KOPT-K1 (cell line): ENCODE data around the gene CC2D2B.
"Not testable (repeated sequence)": the region's sequence is repeated elsewhere in the genome, so short reads cannot be mapped to it uniquely, and the experiment has no call there.

ENCODE experiments used
- H3K27ac ChIP-seq: fragments of 200-600 bp; sonication (generic); 2 replicates; pipeline ENCODE4 v1.5.1; 2016; ENCODE audit warnings: antibody characterized with exemption, mild to moderate bottlenecking, low read depth, low read length; ENCODE audit not compliant: poor library complexity, severe bottlenecking
- H3K36me3 ChIP-seq: fragments of 200-600 bp; sonication (generic); 2 replicates; pipeline ENCODE4 v1.5.1; 2017; ENCODE audit warnings: antibody characterized with exemption, mild to moderate bottlenecking, low read length, moderate library complexity; ENCODE audit not compliant: insufficient read depth
- H3K9me3 ChIP-seq: fragments of 200-600 bp; sonication (generic); 2 replicates; pipeline ENCODE4 v1.5.1; 2017; ENCODE audit warnings: antibody characterized with exemption, low read length, mild to moderate bottlenecking; ENCODE audit not compliant: insufficient read depth, poor library complexity, severe bottlenecking

Gene CC2D2B

GRCh38 chr10:95877881-95878280 is 29.9 kb upstream of the CC2D2B start:
- Histone ChIP-seq H3K36me3 (peaks cover 19% of the 10 kb centered on the region; the same call in 1 of the 2 replicates), H3K27ac (no peak overlapping the region), H3K9me3 (peaks cover 20% of the 10 kb centered on the region)

GRCh38 chr10:95880704-95881103 is 27.1 kb upstream of the CC2D2B start:
- H3K36me3 ChIP-seq = peaks cover 2% of the 10 kb centered on the region; the same call in 1 of the 2 replicates
- H3K27ac ChIP-seq = no peak overlapping the region
- H3K9me3 ChIP-seq = peaks cover 2% of the 10 kb centered on the region

GRCh38 chr10:95881316-95881715 is 26.5 kb upstream of the CC2D2B start:
- Histone ChIP-seq H3K27ac (no peak overlapping the region), H3K36me3 (no peaks in the 10 kb centered on the region)

GRCh38 chr10:95889830-95890229 is 17.9 kb upstream of the CC2D2B start:
- Histone ChIP-seq H3K27ac (no peak overlapping the region), H3K9me3 (no peaks in the 10 kb centered on the region), H3K36me3 (no peaks in the 10 kb centered on the region)

More at GRCh38 chr10:95881316-95881715, 26.5 kb upstream of the CC2D2B start:
- no peaks in the 10 kb centered on the region for H3K9me3 ChIP-seq

DNA sequence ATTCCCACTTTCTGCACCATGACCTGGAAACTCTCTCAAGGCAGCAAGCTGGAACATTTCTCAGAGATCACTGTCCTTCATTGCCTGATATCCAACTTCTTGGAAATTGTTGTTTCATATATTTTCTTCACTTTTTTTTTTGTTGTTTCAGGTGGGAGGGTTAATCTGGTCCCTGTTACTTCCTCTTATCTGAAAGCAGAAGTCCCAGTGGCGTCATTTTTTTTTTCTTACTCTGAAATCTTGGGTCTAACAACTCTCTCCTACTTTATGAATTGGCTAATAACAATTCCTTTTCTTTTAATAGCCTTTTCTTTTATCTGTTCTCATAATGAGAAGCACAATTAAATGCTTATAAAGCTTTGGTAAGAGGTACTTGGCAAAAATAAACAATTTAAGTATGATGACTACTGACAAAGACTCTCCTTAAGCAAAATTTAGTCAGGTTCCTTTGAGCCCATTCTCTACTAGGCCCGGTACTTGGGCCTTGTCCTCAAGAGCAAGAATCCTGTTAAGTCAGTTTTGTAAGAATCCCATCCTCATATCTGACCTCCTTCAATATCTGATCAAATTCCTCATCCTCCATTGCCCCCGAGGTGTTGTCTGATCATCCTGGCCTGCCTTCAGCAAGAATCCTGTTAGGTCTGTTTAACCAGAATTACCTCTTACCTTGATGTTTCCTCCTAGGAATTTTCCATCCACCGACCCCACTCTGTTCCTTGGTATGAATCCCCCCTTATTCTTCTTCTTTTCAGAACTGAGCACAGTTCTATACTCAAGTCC is 11.5 kb upstream of the CC2D2B start:
- Histone ChIP-seq H3K9me3 (no peaks in the 10 kb centered on the region), H3K27ac (no peak overlapping the region), H3K36me3 (peaks cover 14% of the 10 kb centered on the region; the same call in 1 of the 2 replicates)

DNA sequence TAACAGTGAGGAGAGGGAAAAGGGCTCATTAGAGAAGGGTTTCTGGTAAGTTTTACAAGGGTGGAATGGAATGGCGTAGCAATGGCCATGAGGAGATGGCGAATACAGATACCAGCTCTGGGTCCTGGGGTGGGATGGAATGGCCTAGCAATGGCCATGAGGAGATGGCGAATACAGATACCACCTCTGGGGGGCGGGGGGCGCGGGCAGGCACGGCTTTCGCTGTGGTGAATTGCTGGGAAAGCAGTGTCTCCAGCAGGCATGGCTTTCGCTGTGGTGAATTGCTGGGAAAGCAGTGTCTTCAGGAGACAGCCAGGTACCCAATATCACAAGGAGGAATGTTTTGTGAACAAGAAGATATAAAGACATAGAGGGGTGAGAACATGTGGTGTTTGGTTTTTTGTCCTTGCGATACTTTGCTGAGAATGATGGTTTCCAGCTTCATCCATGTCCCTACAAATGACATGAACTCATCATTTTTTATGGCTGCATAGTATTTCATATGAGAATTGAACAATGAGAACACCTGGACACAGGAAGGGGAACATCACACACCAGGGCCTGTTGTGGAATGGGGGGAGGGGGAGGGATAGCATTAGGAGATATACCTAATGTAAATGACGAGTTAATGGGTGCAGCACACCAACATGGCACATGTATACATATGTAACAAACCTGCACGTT is 1.7 kb upstream of the CC2D2B start:
- H3K27ac ChIP-seq, H3K36me3 ChIP-seq, H3K9me3 ChIP-seq: not testable (repeated sequence)

- Histone ChIP-seq H3K27ac (peak overlapping the region; percentile 51), H3K9me3 (no peaks in the 10 kb centered on the region), H3K36me3 (no peaks in the 10 kb centered on the region; the same call in 1 of the 2 replicates)
Measured at GRCh38 chr10:95906677-95907455, 909 bp upstream of the CC2D2B start.

- Histone ChIP-seq H3K9me3 (no peaks in the 10 kb centered on the region), H3K27ac (no peak overlapping the region), H3K36me3 (no peaks in the 10 kb centered on the region; the same call in 1 of the 2 replicates)
Measured at GRCh38 chr10:95908450-95908849, 675 bp downstream of the CC2D2B start.

- no peaks in the 10 kb centered on the region for H3K9me3 ChIP-seq
- no peaks in the 10 kb centered on the region for H3K36me3 ChIP-seq
- H3K27ac ChIP-seq = no peak overlapping the region
Measured at GRCh38 chr10:95909561-95909960, 1.8 kb downstream of the CC2D2B start.

DNA sequence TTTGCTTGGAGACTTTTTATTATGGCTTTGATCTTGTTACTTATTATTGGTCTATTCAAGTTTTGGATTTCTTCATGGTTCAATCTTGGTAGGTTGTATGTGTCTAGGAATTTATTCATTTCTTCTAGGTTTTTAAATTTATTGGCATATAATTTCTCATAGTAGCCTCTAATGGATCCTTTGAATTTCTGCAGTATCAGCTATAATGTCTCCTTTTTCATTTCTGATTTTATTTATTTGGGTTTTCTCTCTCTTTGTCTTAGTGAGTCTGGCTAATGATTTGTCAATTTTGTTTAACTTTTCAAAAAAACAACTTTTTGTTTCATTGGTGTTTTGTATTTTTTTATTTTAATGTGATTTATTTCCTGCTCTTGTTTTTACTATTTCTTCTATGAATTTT is 8.3 kb downstream of the CC2D2B start:
- H3K9me3 ChIP-seq, H3K36me3 ChIP-seq, H3K27ac ChIP-seq: not testable (repeated sequence)

DNA sequence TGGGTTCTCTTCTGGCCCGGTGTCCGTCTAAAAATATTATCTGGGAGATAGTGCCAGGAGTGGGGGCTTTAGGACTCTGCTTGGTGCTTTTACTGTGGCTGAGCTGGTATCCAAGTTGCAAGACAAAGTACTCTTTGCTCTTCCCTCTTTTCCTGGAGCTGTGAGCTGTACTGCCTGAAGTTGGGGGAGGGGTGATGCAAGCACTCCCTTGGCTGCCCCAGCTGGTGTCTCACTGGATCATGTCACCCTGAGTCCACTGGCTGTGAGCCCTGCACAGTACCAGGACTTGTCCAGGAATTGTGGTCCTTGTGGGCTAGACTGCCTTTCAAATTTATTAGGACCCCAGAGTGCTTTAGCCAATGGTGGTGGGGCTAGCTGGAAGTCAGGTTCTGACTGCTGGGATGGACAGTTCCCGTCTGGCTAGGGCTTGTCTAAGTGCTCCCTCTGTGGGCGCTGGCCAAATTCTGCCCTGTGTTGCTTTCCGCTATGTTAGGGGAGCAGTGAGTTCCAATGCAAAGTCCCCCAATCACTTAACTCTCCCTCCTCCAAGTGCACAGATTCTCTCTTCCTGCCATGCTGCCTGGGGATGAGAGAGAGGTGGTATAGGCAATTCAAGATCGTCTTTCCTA is 13.1 kb downstream of the CC2D2B start:
- no peaks in the 10 kb centered on the region for H3K36me3 ChIP-seq
- H3K27ac ChIP-seq = no peak overlapping the region
- H3K9me3 ChIP-seq = no peaks in the 10 kb centered on the region

DNA sequence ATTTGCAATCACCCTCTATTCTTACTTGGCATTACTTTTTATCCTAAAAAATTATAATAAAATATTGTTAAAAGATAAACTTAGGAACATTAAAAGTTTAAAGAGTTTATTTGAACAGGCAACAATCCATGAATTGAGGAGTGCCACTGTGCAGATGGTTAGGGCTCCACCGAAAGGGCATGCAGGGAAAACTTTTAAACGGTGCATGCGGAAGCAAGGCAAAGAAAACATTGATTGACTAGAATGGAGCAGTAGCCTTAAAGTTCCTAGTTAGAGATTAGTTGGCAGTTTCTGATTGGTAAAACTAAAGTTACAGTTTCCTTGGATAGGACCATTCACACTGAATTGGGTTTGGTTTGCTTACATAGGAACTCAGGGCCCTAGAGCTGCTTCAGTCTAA is 17.3 kb downstream of the CC2D2B start:
- no peaks in the 10 kb centered on the region for H3K9me3 ChIP-seq
- H3K36me3 ChIP-seq = no peaks in the 10 kb centered on the region
- no peak overlapping the region for H3K27ac ChIP-seq

DNA sequence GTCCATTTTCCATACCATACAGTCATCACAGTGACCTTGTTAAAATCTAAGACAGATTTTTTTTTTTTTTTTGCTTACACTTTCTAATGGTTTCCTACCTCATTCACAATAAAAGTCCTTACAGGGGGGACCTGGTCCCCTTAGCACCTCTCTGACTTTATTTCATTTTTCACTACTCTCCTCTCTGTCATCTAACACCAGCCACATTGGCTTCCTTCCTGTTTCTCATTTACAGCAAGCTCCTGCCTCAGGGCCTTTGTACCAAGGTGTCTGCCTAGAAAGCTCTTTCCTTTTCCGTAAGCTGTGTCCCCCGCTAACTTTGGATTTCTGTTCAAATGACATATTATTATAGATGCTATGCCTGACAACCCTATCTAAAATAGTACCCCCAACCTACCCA is 27.7 kb downstream of the CC2D2B start:
- Histone ChIP-seq H3K27ac (no peak overlapping the region), H3K9me3 (peaks cover 2% of the 10 kb centered on the region), H3K36me3 (no peaks in the 10 kb centered on the region)

DNA sequence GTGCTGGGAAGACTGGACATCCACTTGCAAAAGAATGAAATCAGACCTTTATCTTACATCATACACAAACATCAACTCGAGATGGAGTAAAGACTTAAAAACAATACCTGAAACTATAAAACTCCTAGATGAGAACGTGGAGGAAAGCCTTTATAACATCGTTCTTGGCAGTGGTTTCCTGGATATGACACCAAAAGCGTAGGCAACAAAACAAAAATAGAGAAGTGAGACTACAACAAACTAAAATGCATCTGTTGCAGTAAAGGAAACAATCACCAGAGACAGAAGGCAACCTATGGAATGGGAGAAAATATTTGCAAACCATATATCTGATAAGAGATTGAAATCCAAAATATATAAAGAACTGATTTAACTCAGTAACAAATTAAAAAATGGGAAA is 33.3 kb downstream of the CC2D2B start:
- Histone ChIP-seq H3K27ac (no peak overlapping the region), H3K36me3 (no peaks in the 10 kb centered on the region)

More for the DNA sequence above, 33.3 kb downstream of the CC2D2B start:
- peaks cover 9% of the 10 kb centered on the region for H3K9me3 ChIP-seq
